Right lobe of liver (tissue), 4 donors: ENCODE measurements around the gene CALU.

Experiments used
- POLR2A ChIP-seq: fragments of 450-650 bp; IDR thresholded peaks from one replicate; pipeline ENCODE4 v1.6.1; 2017; ENCODE audit warnings: antibody characterized with exemption, mild to moderate bottlenecking
- TF ChIP-seq, protein P1 (sequence below), 4 donors: fragments of 200-600 bp in 3 of 4; fragments of 450-650 bp in 1 of 4; IDR thresholded peaks; one replicate each; pipeline versions ENCODE4 v1.5.1 to v1.8.0; 2016 to 2022; ENCODE audit warnings: antibody characterized with exemption in 4 of 4, mild to moderate bottlenecking in 2 of 4
- donor health status: DM: no; HTN: no; CAD: no.
- donor health status: DM: no; HTN: no; CAD: no.
- donor health status: DM: no; HTN: yes; CAD: no.

- no peak for TF ChIP-seq POLR2A
- TF ChIP-seq, protein P1, sequence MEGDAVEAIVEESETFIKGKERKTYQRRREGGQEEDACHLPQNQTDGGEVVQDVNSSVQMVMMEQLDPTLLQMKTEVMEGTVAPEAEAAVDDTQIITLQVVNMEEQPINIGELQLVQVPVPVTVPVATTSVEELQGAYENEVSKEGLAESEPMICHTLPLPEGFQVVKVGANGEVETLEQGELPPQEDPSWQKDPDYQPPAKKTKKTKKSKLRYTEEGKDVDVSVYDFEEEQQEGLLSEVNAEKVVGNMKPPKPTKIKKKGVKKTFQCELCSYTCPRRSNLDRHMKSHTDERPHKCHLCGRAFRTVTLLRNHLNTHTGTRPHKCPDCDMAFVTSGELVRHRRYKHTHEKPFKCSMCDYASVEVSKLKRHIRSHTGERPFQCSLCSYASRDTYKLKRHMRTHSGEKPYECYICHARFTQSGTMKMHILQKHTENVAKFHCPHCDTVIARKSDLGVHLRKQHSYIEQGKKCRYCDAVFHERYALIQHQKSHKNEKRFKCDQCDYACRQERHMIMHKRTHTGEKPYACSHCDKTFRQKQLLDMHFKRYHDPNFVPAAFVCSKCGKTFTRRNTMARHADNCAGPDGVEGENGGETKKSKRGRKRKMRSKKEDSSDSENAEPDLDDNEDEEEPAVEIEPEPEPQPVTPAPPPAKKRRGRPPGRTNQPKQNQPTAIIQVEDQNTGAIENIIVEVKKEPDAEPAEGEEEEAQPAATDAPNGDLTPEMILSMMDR (IDR thresholded peaks at IDR 0.05) = no peak
Measured at GRCh38 chr7:128800567-128800966, 61.4 kb downstream of the CALU start.
